HUES6 (cell line): ENCODE measurements around the gene PLXNB1.

Experiments
- H3K27ac ChIP-seq: 2 replicates; pipeline ENCODE4 v1.7.0; 2013; ENCODE audit warnings: low read depth, mild to moderate bottlenecking, low read length, inconsistent platforms
- H3K27me3 ChIP-seq: 2 replicates; pipeline ENCODE4 v1.6.1; 2013; ENCODE audit warnings: low read length; ENCODE audit not compliant: control insufficient read depth, insufficient read depth
- H3K36me3 ChIP-seq: 2 replicates; pipeline ENCODE4 v1.6.1; 2013; ENCODE audit warnings: low read length; ENCODE audit not compliant: control insufficient read depth, insufficient read depth
- H3K4me1 ChIP-seq: 2 replicates; pipeline ENCODE4 v1.6.1; 2013; ENCODE audit warnings: low read length; ENCODE audit not compliant: control insufficient read depth, insufficient read depth
- H3K4me3 ChIP-seq: 2 replicates; pipeline ENCODE4 v1.5.1; 2013; ENCODE audit warnings: low read depth, low read length
- H3K9ac ChIP-seq: one replicate; pipeline ENCODE4 v1.6.1; 2013; ENCODE audit warnings: mild to moderate bottlenecking, low read length
- H3K9me3 ChIP-seq: 2 replicates; pipeline ENCODE4 v1.6.1; 2013; ENCODE audit warnings: low read depth, low read length; ENCODE audit not compliant: control insufficient read depth, insufficient read depth

PLXNB1 gene

DNA sequence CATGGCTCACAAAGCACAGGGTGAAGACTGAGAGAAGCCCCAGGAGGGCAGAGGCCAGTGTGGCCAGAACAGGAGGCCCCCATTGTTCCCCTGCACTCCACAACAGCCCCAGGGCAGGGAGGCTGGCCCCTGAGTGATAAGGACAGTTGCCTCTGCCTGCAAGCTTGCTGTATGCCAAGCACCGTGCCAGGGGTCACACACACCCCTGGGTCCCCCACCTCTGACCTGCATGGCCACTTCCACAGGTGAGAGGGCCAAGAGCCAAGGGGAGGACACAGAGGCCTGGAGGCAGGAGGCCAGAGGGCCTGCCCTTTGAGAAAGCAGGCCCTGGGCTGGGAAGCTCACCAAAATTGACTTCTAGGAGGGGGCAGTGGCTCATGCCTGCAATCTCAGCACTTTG is 40.4 kb upstream of the PLXNB1 start:
- peaks cover 40% of the 10 kb centered on the region for H3K4me1 ChIP-seq
- H3K36me3 ChIP-seq = peaks cover 37% of the 10 kb centered on the region
- H3K9ac ChIP-seq = peak overlapping the region; percentile 24
- no peaks in the 10 kb centered on the region for H3K9me3 ChIP-seq
- H3K4me3 ChIP-seq = no peak overlapping the region
- no peaks in the 10 kb centered on the region for H3K27me3 ChIP-seq
- H3K27ac ChIP-seq = no peak overlapping the region

GRCh38 chr3:48469046-48469915 is 39.4 kb upstream of the PLXNB1 start:
- H3K9me3 ChIP-seq = no peaks in the 10 kb centered on the region
- H3K9ac ChIP-seq = no peak overlapping the region
- H3K4me3 ChIP-seq = no peak overlapping the region
- no peaks in the 10 kb centered on the region for H3K27me3 ChIP-seq
- H3K36me3 ChIP-seq = peaks cover 43% of the 10 kb centered on the region
- H3K4me1 ChIP-seq = peaks cover 36% of the 10 kb centered on the region
- H3K27ac ChIP-seq = no peak overlapping the region

DNA sequence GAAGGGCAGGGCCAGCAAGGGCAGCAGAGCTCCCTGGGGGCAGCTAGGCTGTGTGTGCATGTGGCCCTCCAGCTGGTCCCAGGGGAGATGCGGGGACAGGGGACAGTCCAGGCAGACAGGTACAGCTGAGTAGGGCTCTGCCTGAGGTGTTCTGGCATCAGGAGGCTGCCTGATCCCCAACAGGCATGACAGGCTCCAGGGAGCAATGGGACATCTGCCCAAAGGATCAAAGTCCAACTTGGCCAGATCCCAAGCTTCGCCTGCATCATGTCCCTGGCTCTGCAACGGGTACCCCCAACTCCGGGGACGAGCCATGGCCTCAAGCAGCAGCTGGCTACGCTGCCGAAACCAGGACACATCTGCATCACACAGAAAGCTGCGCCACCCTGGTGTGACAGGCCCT is 38.4 kb upstream of the PLXNB1 start:
- Histone ChIP-seq H3K4me3 (no peak overlapping the region), H3K9me3 (no peaks in the 10 kb centered on the region), H3K9ac (no peak overlapping the region), H3K27me3 (no peaks in the 10 kb centered on the region), H3K36me3 (peaks cover 46% of the 10 kb centered on the region), H3K4me1 (peaks cover 31% of the 10 kb centered on the region), H3K27ac (no peak overlapping the region)

GRCh38 chr3:48467473-48468267 is 37.8 kb upstream of the PLXNB1 start:
- Histone ChIP-seq H3K9me3 (no peaks in the 10 kb centered on the region), H3K4me1 (peaks cover 29% of the 10 kb centered on the region), H3K9ac (no peak overlapping the region), H3K36me3 (peaks cover 46% of the 10 kb centered on the region), H3K4me3 (no peak overlapping the region), H3K27ac (peak overlapping the region; percentile 97; the same call in 1 of the 2 replicates), H3K27me3 (no peaks in the 10 kb centered on the region)

- Histone ChIP-seq H3K36me3 (peaks cover 46% of the 10 kb centered on the region), H3K27me3 (no peaks in the 10 kb centered on the region), H3K4me1 (peaks cover 29% of the 10 kb centered on the region), H3K9ac (peak overlapping the region; percentile 76), H3K9me3 (no peaks in the 10 kb centered on the region), H3K4me3 (no peak overlapping the region), H3K27ac (peak overlapping the region; percentile 97; the same call in 1 of the 2 replicates)
These were observed 37.2 kb upstream of the PLXNB1 start for GRCh38 chr3:48467110-48467454.

- peaks cover 46% of the 10 kb centered on the region for H3K36me3 ChIP-seq
- H3K27me3 ChIP-seq = no peaks in the 10 kb centered on the region
- H3K9me3 ChIP-seq = no peaks in the 10 kb centered on the region
- peak overlapping the region; percentile 97 for H3K27ac ChIP-seq
- no peak overlapping the region for H3K4me3 ChIP-seq
- H3K4me1 ChIP-seq = peaks cover 29% of the 10 kb centered on the region
- H3K9ac ChIP-seq = peak overlapping the region; percentile 76
These were observed 36.7 kb upstream of the PLXNB1 start for GRCh38 chr3:48466386-48467109.

DNA sequence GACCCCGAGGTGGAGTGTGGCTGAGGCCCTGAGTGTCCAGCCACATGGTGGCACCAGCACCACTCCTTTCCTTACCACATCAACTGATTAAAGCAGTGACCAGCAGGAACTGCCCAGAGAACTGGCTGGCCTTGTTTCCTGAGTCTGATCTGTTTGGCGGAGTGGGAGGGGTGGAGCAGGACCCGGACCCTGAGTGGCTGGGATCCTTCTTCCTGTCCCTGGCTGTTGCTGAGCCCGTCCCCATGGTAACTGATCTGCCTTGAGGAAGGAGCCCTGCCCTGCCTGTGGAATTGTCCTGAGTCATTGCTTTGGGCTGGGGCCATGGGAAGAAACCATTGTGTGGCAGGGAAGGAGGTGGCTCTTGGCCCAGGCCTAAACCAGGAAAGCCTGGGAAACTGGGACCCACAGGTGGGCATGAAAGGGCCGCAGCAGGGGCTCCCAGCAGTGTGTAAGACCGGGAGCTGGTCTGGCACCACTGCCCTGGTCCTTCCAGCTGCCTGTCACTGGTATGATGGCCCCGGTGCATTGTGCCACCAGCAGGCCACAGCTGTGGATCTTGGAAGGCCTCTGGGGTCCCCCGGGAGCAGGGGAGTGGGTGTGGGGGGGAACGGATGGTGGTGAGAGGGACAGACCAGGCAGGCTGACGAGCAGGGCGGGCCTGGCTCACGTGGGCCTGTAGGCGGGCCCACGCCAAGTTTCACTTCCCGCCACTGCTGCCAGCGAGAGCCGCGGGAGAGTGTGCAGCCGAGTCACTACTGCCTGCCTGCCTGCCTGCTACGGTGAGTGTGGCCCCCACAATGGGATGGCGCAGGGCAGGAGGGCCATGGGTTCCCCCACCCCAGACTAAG is 35.9 kb upstream of the PLXNB1 start:
- Histone ChIP-seq H3K36me3 (peaks cover 54% of the 10 kb centered on the region), H3K27me3 (no peaks in the 10 kb centered on the region), H3K27ac (peak overlapping the region; percentile 97), H3K9ac (peak overlapping the region; percentile 76), H3K4me3 (no peak overlapping the region), H3K4me1 (peaks cover 29% of the 10 kb centered on the region), H3K9me3 (no peaks in the 10 kb centered on the region)

DNA sequence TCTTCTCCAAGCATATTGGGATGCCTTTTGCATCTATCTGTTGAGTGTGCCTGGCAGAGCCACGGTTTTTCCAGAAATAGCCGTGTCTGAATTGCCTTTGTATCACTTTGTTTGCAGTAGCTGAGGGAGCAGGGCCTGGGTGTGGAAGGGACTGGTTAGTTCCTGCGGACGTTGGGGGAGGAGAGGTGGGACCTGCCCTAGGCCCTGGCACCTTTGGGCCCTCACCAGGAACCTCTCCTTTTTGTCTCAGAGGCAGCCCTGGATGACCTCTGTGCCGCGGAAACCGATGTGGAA is 35.3 kb upstream of the PLXNB1 start:
- H3K36me3 ChIP-seq = peaks cover 58% of the 10 kb centered on the region
- no peak overlapping the region for H3K27ac ChIP-seq
- H3K4me3 ChIP-seq = no peak overlapping the region
- no peaks in the 10 kb centered on the region for H3K9me3 ChIP-seq
- no peaks in the 10 kb centered on the region for H3K27me3 ChIP-seq
- peaks cover 26% of the 10 kb centered on the region for H3K4me1 ChIP-seq
- peak overlapping the region; percentile 45 for H3K9ac ChIP-seq

GRCh38 chr3:48464713-48465221 is 34.9 kb upstream of the PLXNB1 start:
- Histone ChIP-seq H3K27me3 (no peaks in the 10 kb centered on the region), H3K27ac (no peak overlapping the region), H3K9me3 (no peaks in the 10 kb centered on the region), H3K9ac (no peak overlapping the region), H3K36me3 (peaks cover 59% of the 10 kb centered on the region), H3K4me1 (peaks cover 23% of the 10 kb centered on the region), H3K4me3 (no peak overlapping the region)

DNA sequence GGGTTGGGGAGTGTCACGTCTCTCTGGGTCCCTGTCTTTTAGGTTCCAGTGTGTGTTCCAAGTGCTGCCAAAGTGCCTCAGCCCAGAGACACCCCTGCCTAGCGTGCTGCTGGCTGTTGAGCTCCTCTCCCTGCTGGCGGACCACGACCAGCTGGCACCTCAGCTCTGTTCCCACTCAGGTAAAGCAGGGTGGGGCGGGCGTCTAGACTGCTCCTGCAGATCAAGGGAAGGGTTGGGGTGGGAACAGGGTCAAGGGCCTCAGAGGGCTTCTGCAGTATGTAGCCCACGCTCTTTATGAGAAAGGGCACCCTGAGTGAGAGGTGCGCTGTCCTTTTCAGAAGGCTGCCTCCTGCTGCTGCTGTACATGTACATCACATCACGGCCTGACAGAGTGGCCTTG is 33.8 kb upstream of the PLXNB1 start:
- H3K9me3 ChIP-seq = no peaks in the 10 kb centered on the region
- no peak overlapping the region for H3K9ac ChIP-seq
- H3K36me3 ChIP-seq = peaks cover 59% of the 10 kb centered on the region
- no peak overlapping the region for H3K4me3 ChIP-seq
- H3K4me1 ChIP-seq = peaks cover 23% of the 10 kb centered on the region
- no peak overlapping the region for H3K27ac ChIP-seq
- no peaks in the 10 kb centered on the region for H3K27me3 ChIP-seq
